Mesendoderm (in vitro differentiated cells): ENCODE results near the gene RNF214.
A peak's percentile ranks its signal among the peaks of the same experiment; 100 is the strongest.

ENCODE experiments used
- DNase-seq: peaks from one replicate; pipeline ENCODE4 v3.0.0; 2013
- H2AK5ac ChIP-seq: 2 replicates; pipeline ENCODE4 v1.6.1; 2013; ENCODE audit warnings: low read length, inconsistent platforms
- H2BK120ac ChIP-seq: 2 replicates; pipeline ENCODE4 v1.6.1; 2013; ENCODE audit warnings: low read depth, mild to moderate bottlenecking, low read length, moderate library complexity, mixed read lengths
- H2BK15ac ChIP-seq: replicated peaks from 2 replicates; pipeline ENCODE4 v1.6.1; 2013; ENCODE audit warnings: low read depth, mild to moderate bottlenecking, moderate library complexity
- H2BK5ac ChIP-seq: 2 replicates; pipeline ENCODE4 v1.6.1; 2013; ENCODE audit warnings: low read length, inconsistent platforms
- H3K18ac ChIP-seq: 2 replicates; pipeline ENCODE4 v1.6.1; 2013; ENCODE audit warnings: mild to moderate bottlenecking, low read length, mixed read lengths
- H3K23ac ChIP-seq: one replicate; pipeline ENCODE4 v1.6.1; 2013; ENCODE audit warnings: low read length
- H3K27ac ChIP-seq: 2 replicates; pipeline ENCODE4 v1.5.1; 2013; ENCODE audit warnings: low read depth, mild to moderate bottlenecking, inconsistent platforms, low read length, moderate library complexity
- H3K27me3 ChIP-seq: 2 replicates; pipeline ENCODE4 v1.6.1; 2013; ENCODE audit warnings: low read length, control low read depth, mild to moderate bottlenecking, inconsistent platforms; ENCODE audit not compliant: insufficient read depth, poor library complexity
- H3K36me3 ChIP-seq: 2 replicates; pipeline ENCODE4 v1.6.1; 2013; ENCODE audit warnings: low read length, inconsistent platforms; ENCODE audit not compliant: control insufficient read depth, insufficient read depth
- H3K4ac ChIP-seq: one replicate; pipeline ENCODE4 v1.6.1; 2013; ENCODE audit warnings: low read depth, mild to moderate bottlenecking, low read length, moderate library complexity
- H3K4me1 ChIP-seq: 2 replicates; pipeline ENCODE4 v1.6.1; 2013; ENCODE audit warnings: low read depth, low read length, inconsistent platforms; ENCODE audit not compliant: control insufficient read depth
- H3K4me2 ChIP-seq: 2 replicates; pipeline ENCODE4 v1.6.1; 2013; ENCODE audit warnings: low read length
- H3K4me3 ChIP-seq: 2 replicates; pipeline ENCODE4 v1.5.1; 2013; ENCODE audit warnings: mild to moderate bottlenecking, low read length
- H3K56ac ChIP-seq: one replicate; pipeline ENCODE4 v1.6.1; 2013; ENCODE audit warnings: low read length
- H3K79me1 ChIP-seq: 2 replicates; pipeline ENCODE4 v1.6.1; 2013; ENCODE audit warnings: low read length, inconsistent platforms
- H3K79me2 ChIP-seq: 2 replicates; pipeline ENCODE4 v1.6.1; 2013; ENCODE audit warnings: mild to moderate bottlenecking, low read length; ENCODE audit not compliant: control insufficient read depth, insufficient read depth
- H3K9ac ChIP-seq: 2 replicates; pipeline ENCODE4 v1.6.1; 2013; ENCODE audit warnings: low read length, inconsistent platforms
- H4K5ac ChIP-seq: one replicate; pipeline ENCODE4 v1.6.1; 2013; ENCODE audit warnings: low read length
- H4K8ac ChIP-seq: one replicate; pipeline ENCODE4 v1.6.1; 2013; ENCODE audit warnings: low read depth, mild to moderate bottlenecking, control low read depth, low read length, moderate library complexity
- WGBS: extraction: QIAGEN DNeasy Blood & Tissue Kit; methylation state at CpG from one replicate; pipeline ENCODE4 v1.1.7; 2013; ENCODE audit warnings: low lambda C conversion rate, missing lambda C conversion rate; ENCODE audit not compliant: insufficient coverage; ENCODE audit errors: extremely low coverage; 5-methylcytosine and 5-hydroxymethylcytosine counted together

RNF214 gene

DNA sequence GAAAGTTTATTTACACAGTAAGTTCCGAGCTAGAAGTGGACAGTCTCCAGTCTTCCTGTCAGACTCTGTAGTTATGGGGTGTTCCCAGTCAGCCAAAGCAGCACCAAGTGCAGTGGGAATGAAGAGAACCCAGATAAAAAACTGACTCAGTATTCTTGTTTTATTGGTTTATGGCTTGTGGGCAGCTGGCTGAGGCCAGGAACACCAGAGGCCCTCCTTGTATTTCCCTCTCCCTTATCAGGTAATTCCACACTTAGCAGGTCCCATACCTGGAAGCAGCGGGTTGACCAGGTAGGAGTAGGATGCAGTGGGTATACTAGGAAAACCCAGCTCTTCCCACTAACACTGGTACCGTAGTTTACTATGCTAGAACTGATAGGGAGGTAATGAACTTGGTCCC lies 55.2 kb downstream of the RNF214 start:
- Histone ChIP-seq H4K5ac (no peak overlapping the region), H2BK5ac (no peak overlapping the region), H2BK120ac (no peak overlapping the region), H3K9ac (no peak overlapping the region), H3K18ac (no peak overlapping the region), H3K36me3 (peaks cover 2% of the 10 kb centered on the region), H3K4me2 (no peak overlapping the region), H3K23ac (no peak overlapping the region), H3K4ac (no peak overlapping the region), H3K27ac (no peak overlapping the region), H3K4me1 (no peaks in the 10 kb centered on the region), H4K8ac (no peak overlapping the region), H3K27me3 (no peaks in the 10 kb centered on the region), H2BK15ac (no peak overlapping the region), H3K79me1 (no peaks in the 10 kb centered on the region), H2AK5ac (no peak overlapping the region), H3K79me2 (no peaks in the 10 kb centered on the region), H3K4me3 (no peak overlapping the region), H3K56ac (no peak overlapping the region)
- no CpG with 5 or more reads among the region's 3 CpGs for WGBS
- DNase-seq = no peak

- Histone ChIP-seq H3K56ac (no peak overlapping the region), H3K4me1 (no peaks in the 10 kb centered on the region), H3K79me2 (no peaks in the 10 kb centered on the region), H2BK15ac (no peak overlapping the region), H3K27ac (peak overlapping the region; percentile 20), H3K4me2 (no peak overlapping the region), H4K8ac (no peak overlapping the region), H3K79me1 (no peaks in the 10 kb centered on the region), H3K4me3 (no peak overlapping the region), H2AK5ac (no peak overlapping the region), H3K4ac (no peak overlapping the region), H3K9ac (no peak overlapping the region), H4K5ac (no peak overlapping the region), H3K36me3 (peaks cover 6% of the 10 kb centered on the region), H3K18ac (no peak overlapping the region), H2BK5ac (no peak overlapping the region), H3K23ac (no peak overlapping the region), H3K27me3 (no peaks in the 10 kb centered on the region), H2BK120ac (no peak overlapping the region)
- peak; percentile 22 for DNase-seq
- WGBS = no CpG with 5 or more reads among the region's 1 CpG
These were observed 57.3 kb downstream of the RNF214 start for GRCh38 chr11:117289795-117290194.

DNA sequence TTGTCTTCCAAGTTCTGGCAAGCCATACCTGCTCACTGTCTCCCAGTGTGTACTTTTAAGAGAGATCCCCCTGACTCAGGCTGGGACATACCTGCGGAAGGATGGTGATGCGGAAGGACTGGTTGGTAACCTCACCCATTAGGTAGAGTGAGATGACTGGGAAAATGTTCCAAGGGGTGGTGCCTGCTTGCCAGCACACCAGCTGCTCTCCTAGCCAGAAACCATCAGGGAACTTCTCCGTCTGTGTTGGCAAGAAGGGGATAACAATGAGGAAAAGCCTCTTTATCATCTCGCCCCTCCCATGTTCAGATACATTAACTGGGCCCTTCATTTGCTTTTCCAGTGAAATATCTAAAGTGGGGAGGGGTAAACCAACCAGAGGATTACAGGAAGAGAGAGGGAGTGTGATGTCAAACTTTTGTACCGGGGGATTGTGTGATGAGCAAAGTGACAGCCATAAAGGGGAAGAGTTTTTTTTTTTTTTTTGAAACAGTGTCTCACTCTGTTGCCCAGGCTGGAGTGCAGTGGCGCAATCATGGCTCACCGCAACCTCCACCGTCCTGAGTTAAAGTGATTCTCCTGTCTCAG lies 58.4 kb downstream of the RNF214 start, which contains the start of gene BACE1-AS:
TSS of gene BACE1-AS (plus strand) at position 538 of the 588 bp plus-strand sequence.
- Histone ChIP-seq H3K27me3 (no peaks in the 10 kb centered on the region), H3K9ac (no peak within 1 kb of the TSS), H2BK5ac (no peak within 1 kb of the TSS), H3K4ac (no peak within 1 kb of the TSS), H4K8ac (no peak within 1 kb of the TSS), H3K4me3 (no peak within 1 kb of the TSS), H3K23ac (no peak within 1 kb of the TSS), H3K18ac (no peak within 1 kb of the TSS), H3K4me2 (no peak within 1 kb of the TSS), H3K56ac (no peak within 1 kb of the TSS), H3K4me1 (no peaks in the 10 kb centered on the region), H4K5ac (no peak within 1 kb of the TSS), H3K79me2 (no peaks in the 10 kb centered on the region), H3K36me3 (peaks cover 4% of the 10 kb centered on the region), H2AK5ac (no peak within 1 kb of the TSS), H2BK120ac (no peak within 1 kb of the TSS), H2BK15ac (no peak within 1 kb of the TSS), H3K27ac (peak within 1 kb of the TSS; percentile 20), H3K79me1 (no peaks in the 10 kb centered on the region)
- no peak for DNase-seq
- no CpG with 5 or more reads among the region's 8 CpGs for WGBS

GRCh38 chr11:117292616-117293015 lies 60.1 kb downstream of the RNF214 start:
- no peak overlapping the region for H3K4ac ChIP-seq
- no peak overlapping the region for H3K23ac ChIP-seq
- peaks cover 4% of the 10 kb centered on the region for H3K36me3 ChIP-seq
- no peak overlapping the region for H3K9ac ChIP-seq
- DNase-seq = no peak
- no peaks in the 10 kb centered on the region for H3K79me2 ChIP-seq
- no peak overlapping the region for H3K4me3 ChIP-seq
- no peak overlapping the region for H3K4me2 ChIP-seq
- no peak overlapping the region for H3K27ac ChIP-seq
- no peaks in the 10 kb centered on the region for H3K79me1 ChIP-seq
- H3K4me1 ChIP-seq = no peaks in the 10 kb centered on the region
- H4K5ac ChIP-seq = no peak overlapping the region
- no peaks in the 10 kb centered on the region for H3K27me3 ChIP-seq
- no peak overlapping the region for H2BK5ac ChIP-seq
- no peak overlapping the region for H2BK15ac ChIP-seq
- H2BK120ac ChIP-seq = no peak overlapping the region
- no CpG with 5 or more reads among the region's 2 CpGs for WGBS
- no peak overlapping the region for H2AK5ac ChIP-seq
- no peak overlapping the region for H4K8ac ChIP-seq
- no peak overlapping the region for H3K18ac ChIP-seq
- no peak overlapping the region for H3K56ac ChIP-seq

GRCh38 chr11:117295438-117296137 lies 63.1 kb downstream of the RNF214 start:
- Histone ChIP-seq H3K79me1 (no peaks in the 10 kb centered on the region), H3K36me3 (peaks cover 4% of the 10 kb centered on the region), H2BK5ac (no peak overlapping the region), H3K4ac (no peak overlapping the region), H3K18ac (no peak overlapping the region), H2AK5ac (no peak overlapping the region), H3K23ac (no peak overlapping the region), H3K79me2 (no peaks in the 10 kb centered on the region), H2BK120ac (no peak overlapping the region), H3K4me1 (peaks cover 7% of the 10 kb centered on the region), H3K27me3 (no peaks in the 10 kb centered on the region), H3K4me3 (no peak overlapping the region), H2BK15ac (no peak overlapping the region), H3K4me2 (no peak overlapping the region), H3K27ac (no peak overlapping the region), H3K56ac (no peak overlapping the region), H3K9ac (no peak overlapping the region), H4K8ac (no peak overlapping the region), H4K5ac (no peak overlapping the region)
- no CpG with 5 or more reads among the region's 9 CpGs for WGBS
- DNase-seq = no peak
